ENCODE measurements around the gene THAP9. TPM values are rescaled to one million over a fixed set of nuclear protein-coding genes. Genes with fewer than 3 reads are reported as not detected.

THAP9 gene
- total RNA-seq, 4 donors from 2014 or later: 1.1 to 6.2 (median 2.8) TPM

DNA sequence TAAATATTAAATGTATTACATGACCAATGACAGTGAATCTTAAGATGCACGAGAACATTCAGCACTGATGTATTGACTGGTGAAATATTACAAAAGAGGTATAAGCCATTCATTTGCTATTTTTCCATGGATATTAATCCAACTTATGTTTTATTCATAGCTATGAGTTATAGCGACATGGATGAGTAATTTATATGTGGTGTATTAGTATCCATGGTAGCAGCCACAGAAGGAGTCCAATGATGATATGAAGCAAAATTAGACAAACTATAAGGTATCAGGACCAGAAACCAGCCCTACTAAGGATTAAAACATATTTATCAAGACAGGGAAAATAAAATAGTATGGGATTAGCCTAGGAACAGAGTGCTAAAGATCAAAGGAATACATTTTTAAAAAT lies 50.7 kb downstream of the THAP9 start:
- no peak overlapping the region for H3K4me3 ChIP-seq
- TF ChIP-seq CTCF (IDR thresholded peaks at IDR 0.05): no peak
- no peak for TF ChIP-seq POLR2A (IDR thresholded peaks at IDR 0.05)
- H3K27ac ChIP-seq: no peak overlapping the region
- H3K9me3 ChIP-seq: no peaks in the 10 kb centered on the region
- intact Hi-C loops (cut with DNase I): no loop called here
- no peaks in the 10 kb centered on the region for H3K4me1 ChIP-seq
- WGBS, 2 donors: 64 to 85% methylated on average over 2 of the region's 2 CpGs
- no peak for DNase-seq
- peaks cover 0 to 10% (median 0%) of the 10 kb centered on the region in 3 donors for H3K36me3 ChIP-seq
- no peaks in the 10 kb centered on the region for H3K27me3 ChIP-seq

DNA sequence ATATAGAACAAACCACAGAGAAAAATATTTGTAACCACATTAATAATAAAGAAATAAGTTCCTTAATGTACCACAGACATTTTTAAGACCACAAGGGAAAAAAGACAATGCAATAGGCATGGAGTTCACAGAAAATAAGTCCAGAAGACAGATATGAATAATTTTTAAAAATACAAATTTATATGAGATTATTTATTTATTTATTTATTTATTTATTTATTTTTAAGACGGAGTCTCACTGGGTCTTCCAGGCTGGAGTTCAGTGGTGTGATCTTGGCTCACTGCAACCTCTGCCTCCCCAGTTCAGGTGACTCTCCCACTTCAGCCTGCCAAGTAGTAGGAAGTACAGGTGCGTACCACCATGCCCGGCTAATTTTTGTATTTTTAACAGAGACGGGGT lies 53.7 kb downstream of the THAP9 start:
- no peaks in the 10 kb centered on the region for H3K4me1 ChIP-seq

GRCh38 chr4:82957045-82957444 lies 56.5 kb downstream of the THAP9 start:
- H3K36me3 ChIP-seq: peaks cover 0 to 43% (median 3%) of the 10 kb centered on the region in 3 donors
- H3K9me3 ChIP-seq: no peaks in the 10 kb centered on the region
- no peak for TF ChIP-seq POLR2A (IDR thresholded peaks at IDR 0.05)
- no peak for TF ChIP-seq CTCF (IDR thresholded peaks at IDR 0.05)
- no peak overlapping the region for H3K27ac ChIP-seq
- no peak for DNase-seq
- H3K27me3 ChIP-seq: no peaks in the 10 kb centered on the region
- WGBS, 2 donors: 36 to 52% methylated on average over 1 of the region's 1 CpG
- intact Hi-C loops (cut with DNase I): no loop called here
- no peaks in the 10 kb centered on the region for H3K4me1 ChIP-seq
- no peak overlapping the region for H3K4me3 ChIP-seq

More for the DNA sequence above, 53.7 kb downstream of the THAP9 start:
- DNase-seq: no peak
- Histone ChIP-seq H3K36me3 (peaks cover 0 to 23% (median 0%) of the 10 kb centered on the region in 3 donors), H3K4me3 (no peak overlapping the region), H3K9me3 (no peaks in the 10 kb centered on the region), H3K27ac (no peak overlapping the region), H3K27me3 (no peaks in the 10 kb centered on the region)
- TF ChIP-seq POLR2A (IDR thresholded peaks at IDR 0.05) (no peak), CTCF (IDR thresholded peaks at IDR 0.05) (no peak)
- 92 to 97% methylated on average over 4 of the region's 4 CpGs for WGBS, 2 donors
- intact Hi-C loops (cut with DNase I): no loop called here

- TF ChIP-seq POLR2A (IDR thresholded peaks at IDR 0.05) (no peak), CTCF (IDR thresholded peaks at IDR 0.05) (no peak)
- H3K36me3 ChIP-seq: peaks cover 0 to 70% (median 2%) of the 10 kb centered on the region in 3 donors
- WGBS, 2 donors: 93% methylated on average over 2 of the region's 2 CpGs
- no peak for DNase-seq
- H3K4me3 ChIP-seq: no peak overlapping the region
- no peaks in the 10 kb centered on the region for H3K4me1 ChIP-seq
- H3K27me3 ChIP-seq: no peaks in the 10 kb centered on the region
- intact Hi-C loops (cut with DNase I): no loop called here
- H3K27ac ChIP-seq: no peak overlapping the region
- H3K9me3 ChIP-seq: no peaks in the 10 kb centered on the region
Observed at GRCh38 chr4:82965763-82966162, 65.2 kb downstream of the THAP9 start.

GRCh38 chr4:82968972-82969371 lies 68.4 kb downstream of the THAP9 start:
- H3K36me3 ChIP-seq: peaks cover 0 to 61% (median 0%) of the 10 kb centered on the region in 3 donors
- H3K9me3 ChIP-seq: no peaks in the 10 kb centered on the region
- H3K27me3 ChIP-seq: no peaks in the 10 kb centered on the region
- no peak overlapping the region for H3K27ac ChIP-seq
- H3K4me3 ChIP-seq: no peak overlapping the region
- intact Hi-C loops (cut with DNase I): no loop called here
- H3K4me1 ChIP-seq: no peaks in the 10 kb centered on the region
- 73 to 81% methylated on average over 4 of the region's 4 CpGs for WGBS, 2 donors
- DNase-seq: no peak
- TF ChIP-seq POLR2A (IDR thresholded peaks at IDR 0.05): no peak

DNA sequence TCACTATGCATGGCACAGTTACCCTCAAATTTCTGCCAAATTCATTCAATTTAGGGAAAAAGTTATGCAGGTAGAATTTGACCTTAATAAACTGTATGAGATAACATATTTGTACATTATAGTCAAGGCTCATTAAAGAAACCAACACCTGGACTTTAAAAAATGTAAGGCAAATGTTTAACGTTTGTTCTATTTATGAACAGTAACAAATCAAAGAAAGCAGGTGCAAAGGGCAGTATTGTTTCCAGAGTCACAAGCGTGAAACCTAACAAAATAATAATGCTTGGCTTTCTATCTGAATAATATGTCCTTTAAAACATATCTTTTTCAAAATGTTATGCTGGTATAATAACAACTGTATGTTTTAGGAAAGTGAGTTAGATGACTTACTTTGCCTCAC lies 68.9 kb downstream of the THAP9 start:
- no peak overlapping the region for H3K27ac ChIP-seq
- H3K36me3 ChIP-seq: peaks cover 0 to 61% (median 0%) of the 10 kb centered on the region in 3 donors
- intact Hi-C loops (cut with DNase I): no loop called here
- no peaks in the 10 kb centered on the region for H3K27me3 ChIP-seq
- H3K4me3 ChIP-seq: no peak overlapping the region
- no peak for DNase-seq
- no peaks in the 10 kb centered on the region for H3K9me3 ChIP-seq
- TF ChIP-seq POLR2A (IDR thresholded peaks at IDR 0.05): no peak
- no peak for TF ChIP-seq CTCF (IDR thresholded peaks at IDR 0.05)
- no peaks in the 10 kb centered on the region for H3K4me1 ChIP-seq
- WGBS, 2 donors: 86% methylated on average over 2 of the region's 2 CpGs
